Measurements from ENCODE around the gene ZBTB44. TPM values are rescaled to one million over a fixed set of nuclear protein-coding genes. Genes with fewer than 3 reads are reported as not detected.

The ZBTB44 gene
- total RNA-seq, 1 experiment from 2014 or later, result 66.4 TPM

DNA sequence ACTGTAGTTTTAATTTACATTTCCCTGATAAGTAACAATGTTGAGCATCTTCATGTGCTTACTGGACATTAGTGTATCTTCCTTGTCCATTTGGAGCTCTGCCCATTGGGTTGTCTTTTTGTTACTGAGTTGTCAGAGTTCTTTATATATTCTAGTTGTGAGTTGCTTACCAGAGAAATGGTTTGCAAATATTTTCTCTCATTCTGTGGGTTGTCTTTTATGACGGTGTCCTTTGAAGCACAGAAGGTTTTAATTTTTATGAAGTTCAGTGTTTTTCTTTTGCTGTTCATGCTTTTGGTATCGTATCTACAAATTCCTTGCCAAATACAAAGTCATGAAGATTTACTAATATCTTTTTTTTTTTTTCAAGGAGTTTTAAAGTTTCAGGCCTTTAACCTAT, 42.4 kb downstream of the ZBTB44 start:
- CTCF ChIA-PET, result no interaction called here
- no peak for TF ChIP-seq SIN3A (IDR thresholded peaks at IDR 0.05; ENCODE audit: borderline replicate concordance, insufficient read depth, low read depth, low read length)
- no peak for TF ChIP-seq CTCF (IDR thresholded peaks at IDR 0.05)
- TF ChIP-seq, protein P1, sequence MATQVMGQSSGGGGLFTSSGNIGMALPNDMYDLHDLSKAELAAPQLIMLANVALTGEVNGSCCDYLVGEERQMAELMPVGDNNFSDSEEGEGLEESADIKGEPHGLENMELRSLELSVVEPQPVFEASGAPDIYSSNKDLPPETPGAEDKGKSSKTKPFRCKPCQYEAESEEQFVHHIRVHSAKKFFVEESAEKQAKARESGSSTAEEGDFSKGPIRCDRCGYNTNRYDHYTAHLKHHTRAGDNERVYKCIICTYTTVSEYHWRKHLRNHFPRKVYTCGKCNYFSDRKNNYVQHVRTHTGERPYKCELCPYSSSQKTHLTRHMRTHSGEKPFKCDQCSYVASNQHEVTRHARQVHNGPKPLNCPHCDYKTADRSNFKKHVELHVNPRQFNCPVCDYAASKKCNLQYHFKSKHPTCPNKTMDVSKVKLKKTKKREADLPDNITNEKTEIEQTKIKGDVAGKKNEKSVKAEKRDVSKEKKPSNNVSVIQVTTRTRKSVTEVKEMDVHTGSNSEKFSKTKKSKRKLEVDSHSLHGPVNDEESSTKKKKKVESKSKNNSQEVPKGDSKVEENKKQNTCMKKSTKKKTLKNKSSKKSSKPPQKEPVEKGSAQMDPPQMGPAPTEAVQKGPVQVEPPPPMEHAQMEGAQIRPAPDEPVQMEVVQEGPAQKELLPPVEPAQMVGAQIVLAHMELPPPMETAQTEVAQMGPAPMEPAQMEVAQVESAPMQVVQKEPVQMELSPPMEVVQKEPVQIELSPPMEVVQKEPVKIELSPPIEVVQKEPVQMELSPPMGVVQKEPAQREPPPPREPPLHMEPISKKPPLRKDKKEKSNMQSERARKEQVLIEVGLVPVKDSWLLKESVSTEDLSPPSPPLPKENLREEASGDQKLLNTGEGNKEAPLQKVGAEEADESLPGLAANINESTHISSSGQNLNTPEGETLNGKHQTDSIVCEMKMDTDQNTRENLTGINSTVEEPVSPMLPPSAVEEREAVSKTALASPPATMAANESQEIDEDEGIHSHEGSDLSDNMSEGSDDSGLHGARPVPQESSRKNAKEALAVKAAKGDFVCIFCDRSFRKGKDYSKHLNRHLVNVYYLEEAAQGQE (IDR thresholded peaks at IDR 0.05; ENCODE audit: insufficient read depth in 1 of 2, low read depth in 2 of 2, low read length in 1 of 2), result no peak
- TF ChIP-seq TCF7L2 (IDR thresholded peaks at IDR 0.05; ENCODE audit: low read depth, low read length), result no peak
- TF ChIP-seq POLR2AphosphoS5 (IDR thresholded peaks at IDR 0.05; ENCODE audit: low read depth, low read length), result no peak
- POLR2A ChIA-PET, result interaction anchor here (0.6 kb wide), 1 partner anchor 104 kb away, joined by 4 read pairs; no protein-coding TSS in a partner anchor
- DNase-seq (ENCODE audit: low read depth, low spot score) (no peak), ATAC-seq (no peak)
- in situ Hi-C loops (cut with HindIII; ENCODE audit: low pct_unique_long_range_greater_than_20kb, low sequenced_read_pairs), result no loop called here
- H3K36me3 ChIP-seq (ENCODE audit: control insufficient read depth, insufficient read depth, low read length), result no peaks in the 10 kb centered on the region
- H3K27me3 ChIP-seq (ENCODE audit: control insufficient read depth, insufficient read depth, low read length), result no peaks in the 10 kb centered on the region
- no peaks in the 10 kb centered on the region for H3K4me1 ChIP-seq (ENCODE audit: control insufficient read depth, insufficient read depth, low read length)
- BruUV-seq (replicated peaks), result no TSS peak
- no peaks in the 10 kb centered on the region for H3K9me3 ChIP-seq (ENCODE audit: control insufficient read depth, insufficient read depth, low read depth, low read length)
- no peak overlapping the region for H3K4me3 ChIP-seq (ENCODE audit: low read depth in 2 of 2, low read length in 2 of 2)
- H3K27ac ChIP-seq (ENCODE audit: low read length), result no peak overlapping the region
- intact Hi-C loops (cut with micrococcal nuclease; ENCODE audit: unreplicated experiment), result no loop called here

GRCh38 chr11:130269326-130269943, 45.3 kb downstream of the ZBTB44 start:
- ChIA-PET POLR2A (interaction anchor here (0.7 kb wide), 1 partner anchor 21 kb away, joined by 3 read pairs; no protein-coding TSS in a partner anchor), CTCF (no interaction called here)
- in situ Hi-C loops (cut with HindIII; ENCODE audit: low pct_unique_long_range_greater_than_20kb, low sequenced_read_pairs), result no loop called here
- intact Hi-C loops (cut with micrococcal nuclease; ENCODE audit: unreplicated experiment), result no loop called here
- Histone ChIP-seq H3K9me3 (ENCODE audit: control insufficient read depth, insufficient read depth, low read depth, low read length) (no peaks in the 10 kb centered on the region), H3K4me3 (ENCODE audit: low read depth in 2 of 2, low read length in 2 of 2) (no peak overlapping the region), H3K27me3 (ENCODE audit: control insufficient read depth, insufficient read depth, low read length) (no peaks in the 10 kb centered on the region), H3K36me3 (ENCODE audit: control insufficient read depth, insufficient read depth, low read length) (no peaks in the 10 kb centered on the region), H3K4me1 (ENCODE audit: control insufficient read depth, insufficient read depth, low read length) (no peaks in the 10 kb centered on the region), H3K27ac (ENCODE audit: low read length) (no peak overlapping the region)
- TF ChIP-seq SIN3A (IDR thresholded peaks at IDR 0.05; ENCODE audit: borderline replicate concordance, insufficient read depth, low read depth, low read length), result no peak
- no peak for TF ChIP-seq POLR2AphosphoS5 (IDR thresholded peaks at IDR 0.05; ENCODE audit: low read depth, low read length)
- no peak for TF ChIP-seq TCF7L2 (IDR thresholded peaks at IDR 0.05; ENCODE audit: low read depth, low read length)
- TF ChIP-seq CTCF (IDR thresholded peaks at IDR 0.05), result no peak
- TF ChIP-seq, protein P1 (IDR thresholded peaks at IDR 0.05; ENCODE audit: insufficient read depth in 1 of 2, low read depth in 2 of 2, low read length in 1 of 2), result no peak
- ATAC-seq, result no peak
- DNase-seq (ENCODE audit: low read depth, low spot score), result no peak
- no TSS peak for BruUV-seq (replicated peaks)
